IMR-90 (cell line): ENCODE measurements around the gene LIMCH1. TPM values are rescaled to one million over a fixed set of nuclear protein-coding genes. Genes with fewer than 3 reads are reported as not detected.

Source experiments
- ATAC-seq: fragments of 200-7000 bp; cut with Tn5 transposase; 2 replicates; pipeline ENCODE4 v1.9.1; 2020; ENCODE audit warnings: low read depth, mild to moderate bottlenecking, moderate library complexity
- BruUV-seq: library from RNA; stranded (reverse); fragments of 400-500 nt; replicated peaks from 2 replicates; lab custom pipeline; 2021; lab: Mats Ljungman, UMichigan
- CTCF ChIA-PET: fragments of 300-600 bp; formaldehyde crosslinking; extraction: SDS; loops from one replicate; lab custom pipeline; 2021; ENCODE audit warnings: antibody characterized with exemption; lab: Yijun Ruan, JAX
- POLR2A ChIA-PET: fragments of 300-600 bp; sonication (Branson Sonifier 250); formaldehyde crosslinking; loops from one replicate; lab custom pipeline; 2022; ENCODE audit warnings: antibody characterized with exemption; ENCODE audit not compliant: unreplicated experiment; lab: Charles Lee
- DNase-seq: peaks from one replicate; pipeline ENCODE4 v3.0.0; 2013
- H2AFZ ChIP-seq: replicated peaks from 2 replicates; pipeline ENCODE3; 2013; ENCODE audit warnings: low read length, mild to moderate bottlenecking; ENCODE audit not compliant: poor library complexity
- H2AK5ac ChIP-seq: 2 replicates; pipeline ENCODE4 v1.6.1; 2013; ENCODE audit warnings: low read depth, low read length, inconsistent platforms
- H2AK9ac ChIP-seq: replicated peaks from 2 replicates; pipeline ENCODE3; 2013; ENCODE audit warnings: mild to moderate bottlenecking, low read depth, low read length, moderate library complexity; ENCODE audit not compliant: poor library complexity
- H2BK120ac ChIP-seq: 2 replicates; pipeline ENCODE4 v1.6.1; 2013; ENCODE audit warnings: low read depth, low read length, inconsistent platforms
- H2BK15ac ChIP-seq: 3 replicates; pipeline ENCODE4 v1.6.1; 2013; ENCODE audit warnings: low read depth, low read length, inconsistent platforms
- H2BK20ac ChIP-seq: 2 replicates; pipeline ENCODE4 v1.6.1; 2013; ENCODE audit warnings: low read depth, mild to moderate bottlenecking, inconsistent platforms, low read length, moderate library complexity
- H2BK5ac ChIP-seq: 2 replicates; pipeline ENCODE4 v1.6.1; 2013; ENCODE audit warnings: mild to moderate bottlenecking, low read depth, low read length, inconsistent platforms; ENCODE audit not compliant: poor library complexity, severe bottlenecking
- H3K14ac ChIP-seq: replicated peaks from 2 replicates; pipeline ENCODE4 v1.6.1; 2013; ENCODE audit warnings: low read depth, low read length, inconsistent platforms
- H3K18ac ChIP-seq: 2 replicates; pipeline ENCODE4 v1.6.1; 2013; ENCODE audit warnings: low read depth, low read length, control low read depth
- H3K23ac ChIP-seq: 2 replicates; pipeline ENCODE4 v1.6.1; 2013; ENCODE audit warnings: low read depth, low read length, inconsistent platforms
- H3K27ac ChIP-seq: 2 replicates; pipeline ENCODE4 v1.5.1; 2013; ENCODE audit warnings: mild to moderate bottlenecking, control low read depth, low read length; ENCODE audit not compliant: insufficient read depth
- H3K27me3 ChIP-seq: 2 replicates; pipeline ENCODE4 v1.6.1; 2013; ENCODE audit warnings: low read length; ENCODE audit not compliant: control insufficient read depth, insufficient read depth
- H3K36me3 ChIP-seq: 2 replicates; pipeline ENCODE4 v1.6.1; 2013; ENCODE audit warnings: low read length, mixed read lengths; ENCODE audit not compliant: control insufficient read depth, insufficient read depth
- H3K4ac ChIP-seq: 2 replicates; pipeline ENCODE4 v1.6.1; 2013; ENCODE audit warnings: low read depth, low read length, inconsistent platforms
- H3K4me1 ChIP-seq: 2 replicates; pipeline ENCODE4 v1.6.1; 2013; ENCODE audit warnings: low read length, mixed read lengths; ENCODE audit not compliant: control insufficient read depth, insufficient read depth
- H3K4me2 ChIP-seq: 2 replicates; pipeline ENCODE4 v1.6.1; 2013; ENCODE audit warnings: low read depth, mild to moderate bottlenecking, control low read depth, low read length, moderate library complexity
- H3K4me3 ChIP-seq: 2 replicates; pipeline ENCODE4 v1.5.1; 2013; ENCODE audit warnings: low read depth, mild to moderate bottlenecking, control low read depth, low read length, moderate library complexity; ENCODE audit not compliant: insufficient read depth
- H3K56ac ChIP-seq: 2 replicates; pipeline ENCODE4 v1.6.1; 2013; ENCODE audit warnings: low read length, inconsistent platforms; ENCODE audit not compliant: insufficient read depth; ENCODE audit errors: extremely low read depth
- H3K79me1 ChIP-seq, 2 experiments: 2 replicates each; pipeline ENCODE4 v1.6.1; 2013; ENCODE audit warnings: low read length in 2 of 2, inconsistent platforms in 1 of 2, low read depth in 1 of 2
- H3K9ac ChIP-seq: 2 replicates; pipeline ENCODE4 v1.6.1; 2013; ENCODE audit warnings: low read depth, low read length, control low read depth
- H3K9me1 ChIP-seq: 2 replicates; pipeline ENCODE4 v1.6.1; 2013; ENCODE audit warnings: low read length, inconsistent platforms; ENCODE audit not compliant: insufficient read depth
- H3K9me3 ChIP-seq: 2 replicates; pipeline ENCODE4 v1.6.1; 2013; ENCODE audit warnings: low read length; ENCODE audit not compliant: control insufficient read depth, insufficient read depth
- H4K20me1 ChIP-seq: 2 replicates; pipeline ENCODE4 v1.6.1; 2013; ENCODE audit warnings: low read length, inconsistent platforms; ENCODE audit not compliant: insufficient read depth
- H4K5ac ChIP-seq: 2 replicates; pipeline ENCODE4 v1.6.1; 2013; ENCODE audit warnings: mild to moderate bottlenecking, low read depth, low read length, control low read depth
- H4K8ac ChIP-seq, 2 experiments: 2 replicates each; pipeline ENCODE4 v1.6.1; 2013; ENCODE audit warnings: low read depth in 2 of 2, low read length in 2 of 2, control low read depth in 1 of 2, inconsistent platforms in 1 of 2
- H4K91ac ChIP-seq: 2 replicates; pipeline ENCODE4 v1.6.1; 2013; ENCODE audit warnings: low read depth, low read length, inconsistent platforms; ENCODE audit not compliant: insufficient read depth
- CEBPB ChIP-seq: IDR thresholded peaks from 2 replicates; pipeline ENCODE4 v1.6.1; 2012; ENCODE audit warnings: low read depth, low read length, improper control_type of control experiment
- CHD1 ChIP-seq: IDR thresholded peaks from 2 replicates; pipeline ENCODE4 v1.6.1; 2012; ENCODE audit warnings: low read depth, low read length, improper control_type of control experiment
- ELK1 ChIP-seq: fragments of 150-350 bp; IDR thresholded peaks from 2 replicates; pipeline ENCODE4 v1.6.1; 2016; ENCODE audit warnings: low read depth, mild to moderate bottlenecking, low read length, moderate library complexity, borderline replicate concordance
- MAFK ChIP-seq: IDR thresholded peaks from 2 replicates; pipeline ENCODE4 v1.6.1; 2012; ENCODE audit warnings: low read depth, low read length, improper control_type of control experiment
- MAZ ChIP-seq: IDR thresholded peaks from 2 replicates; pipeline ENCODE4 v1.6.1; 2012; ENCODE audit warnings: low read depth, mild to moderate bottlenecking, low read length, improper control_type of control experiment, moderate library complexity, borderline replicate concordance
- RCOR1 ChIP-seq: IDR thresholded peaks from 2 replicates; pipeline ENCODE4 v1.6.1; 2012; ENCODE audit warnings: mild to moderate bottlenecking, low read length, improper control_type of control experiment; ENCODE audit not compliant: insufficient replicate concordance
- RFX5 ChIP-seq: IDR thresholded peaks from 2 replicates; pipeline ENCODE4 v1.8.0; 2012; ENCODE audit warnings: low read depth, mild to moderate bottlenecking, low read length, moderate library complexity
- SMC3 ChIP-seq: fragments of 150-350 bp; IDR thresholded peaks from 2 replicates; pipeline ENCODE4 v1.6.1; 2016; ENCODE audit warnings: low read depth, mild to moderate bottlenecking, antibody characterized with exemption, low read length, moderate library complexity
- WGBS, 2 experiments: methylation state at CpG; one replicate each; pipeline versions ENCODE4 v1.1.5 to v1.1.7; 2013; ENCODE audit warnings: missing lambda C conversion rate in 2 of 2; ENCODE audit not compliant: insufficient read length in 1 of 2; ENCODE audit errors: extremely low coverage in 2 of 2; 5-methylcytosine and 5-hydroxymethylcytosine counted together
- dilution Hi-C: fragments of 300-500 bp; cut with HindIII; formaldehyde crosslinking; loops from one replicate; pipeline ENCODE4 v1.14.3; 2018; ENCODE audit warnings: low sequenced_read_pairs; ENCODE audit not compliant: unreplicated experiment
- in situ Hi-C: fragments of 300-500 bp; cut with MboI; formaldehyde crosslinking; loops from 3 replicates; pipeline ENCODE4 v1.14.3; 2019; ENCODE audit warnings: low sequenced_read_pairs, inconsistent platforms, mixed read lengths
- intact Hi-C: fragments of 100-400 bp; cut with micrococcal nuclease; formaldehyde crosslinking; loops from 2 replicates; pipeline ENCODE4 v1.10.0; 2022
- polyA plus RNA-seq, 3 experiments: library from polyadenylated mRNA; depleted of rRNA; stranded (reverse); fragments of >200 nt; gene quantifications; 2 replicates each; pipeline ENCODE4 v1.2.3, GENCODE V29; 2012; ENCODE audit warnings: low replicate concordance in 1 of 3
- total RNA-seq: library from RNA; depleted of rRNA; stranded (reverse); fragments of >200 nt; gene quantifications from 2 replicates; pipeline ENCODE4 v1.2.3, GENCODE V29; 2012
- TF ChIP-seq, protein P1 (sequence below): fragments of 150-350 bp; IDR thresholded peaks from 2 replicates; pipeline ENCODE4 v1.6.1; 2017; ENCODE audit warnings: mild to moderate bottlenecking, antibody characterized with exemption, low read length, low read depth

The LIMCH1 gene
- total and polyA plus RNA-seq, 2 of the 4 experiments (the other 2 are of a cell fraction) = 0.89 to 2.9 TPM

DNA sequence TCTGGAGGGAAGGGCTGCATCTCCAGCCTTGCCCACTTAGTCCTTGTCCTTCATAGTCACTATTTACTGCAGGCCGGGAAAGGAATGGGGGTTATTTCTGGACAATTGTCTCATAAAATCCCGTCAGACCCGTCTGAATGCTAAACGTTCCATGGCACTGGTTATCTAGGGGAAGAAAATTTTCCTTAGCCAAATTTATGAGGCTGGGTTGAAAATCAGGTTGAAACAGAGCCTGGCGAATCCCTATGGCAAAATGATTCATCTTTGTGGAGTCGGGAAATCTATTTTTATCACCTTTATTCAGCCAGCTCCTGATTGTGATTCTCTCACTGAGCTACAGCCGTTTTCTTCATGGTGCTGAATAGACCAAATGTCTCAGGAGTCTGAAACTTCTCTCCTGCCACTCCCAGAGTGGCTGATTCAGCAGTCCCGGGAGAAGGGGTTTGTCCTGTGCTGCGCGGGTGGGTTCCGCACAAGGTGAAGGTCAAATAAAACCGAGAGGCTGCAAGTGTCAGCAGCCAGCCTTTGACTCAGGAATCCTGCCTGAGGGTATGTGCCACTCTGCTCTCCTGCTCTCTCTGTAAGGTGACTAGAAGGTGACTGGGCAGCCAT lies 1.0 kb downstream of the LIMCH1 start:
- H3K27ac ChIP-seq = no peak overlapping the region
- no peak overlapping the region for H3K56ac ChIP-seq
- H3K27me3 ChIP-seq = no peaks in the 10 kb centered on the region; the same call in 1 of the 2 replicates
- H3K9me3 ChIP-seq = no peaks in the 10 kb centered on the region
- no peak overlapping the region for H3K4ac ChIP-seq
- H4K91ac ChIP-seq = no peak overlapping the region
- ChIA-PET CTCF (no interaction called here), POLR2A (no interaction called here)
- BruUV-seq = no TSS peak
- dilution Hi-C loops = no loop called here
- no peak overlapping the region for H2BK20ac ChIP-seq
- H2BK5ac ChIP-seq = no peak overlapping the region
- no peaks in the 10 kb centered on the region for H3K79me1 ChIP-seq
- H2AFZ ChIP-seq = no peak overlapping the region
- H3K36me3 ChIP-seq = no peaks in the 10 kb centered on the region
- H3K4me2 ChIP-seq = no peak overlapping the region
- TF ChIP-seq RCOR1 (no peak), RFX5 (no peak), MAZ (no peak), MAFK (no peak), SMC3 (no peak), ELK1 (no peak), CEBPB (no peak), CHD1 (no peak)
- TF ChIP-seq, protein P1, sequence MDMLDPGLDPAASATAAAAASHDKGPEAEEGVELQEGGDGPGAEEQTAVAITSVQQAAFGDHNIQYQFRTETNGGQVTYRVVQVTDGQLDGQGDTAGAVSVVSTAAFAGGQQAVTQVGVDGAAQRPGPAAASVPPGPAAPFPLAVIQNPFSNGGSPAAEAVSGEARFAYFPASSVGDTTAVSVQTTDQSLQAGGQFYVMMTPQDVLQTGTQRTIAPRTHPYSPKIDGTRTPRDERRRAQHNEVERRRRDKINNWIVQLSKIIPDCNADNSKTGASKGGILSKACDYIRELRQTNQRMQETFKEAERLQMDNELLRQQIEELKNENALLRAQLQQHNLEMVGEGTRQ = no peak
- H2BK120ac ChIP-seq = no peak overlapping the region
- no peak overlapping the region for H4K5ac ChIP-seq
- ATAC-seq (no peak), DNase-seq (no peak)
- H4K20me1 ChIP-seq = no peaks in the 10 kb centered on the region
- no peaks in the 10 kb centered on the region for H3K4me1 ChIP-seq
- H2AK9ac ChIP-seq = no peak overlapping the region
- in situ Hi-C loops = no loop called here
- no peak overlapping the region for H3K23ac ChIP-seq
- no peak overlapping the region for H2BK15ac ChIP-seq
- no peak overlapping the region for H3K18ac ChIP-seq
- no peak overlapping the region for H2AK5ac ChIP-seq
- no peak overlapping the region for H3K4me3 ChIP-seq
- no CpG with 5 or more reads among the region's 12 CpGs for WGBS, 2 experiments
- no peak overlapping the region for H4K8ac ChIP-seq
- H3K14ac ChIP-seq = no peak overlapping the region
- H3K9ac ChIP-seq = no peak overlapping the region
- intact Hi-C loops = no loop called here
- H3K9me1 ChIP-seq = no peaks in the 10 kb centered on the region
